ENCODE data around the gene OST4. TPM values are rescaled to one million over a fixed set of nuclear protein-coding genes. Genes with fewer than 3 reads are reported as not detected.

Gene OST4
- total RNA-seq, 1 donor from 2014 or later, result 248 TPM

DNA sequence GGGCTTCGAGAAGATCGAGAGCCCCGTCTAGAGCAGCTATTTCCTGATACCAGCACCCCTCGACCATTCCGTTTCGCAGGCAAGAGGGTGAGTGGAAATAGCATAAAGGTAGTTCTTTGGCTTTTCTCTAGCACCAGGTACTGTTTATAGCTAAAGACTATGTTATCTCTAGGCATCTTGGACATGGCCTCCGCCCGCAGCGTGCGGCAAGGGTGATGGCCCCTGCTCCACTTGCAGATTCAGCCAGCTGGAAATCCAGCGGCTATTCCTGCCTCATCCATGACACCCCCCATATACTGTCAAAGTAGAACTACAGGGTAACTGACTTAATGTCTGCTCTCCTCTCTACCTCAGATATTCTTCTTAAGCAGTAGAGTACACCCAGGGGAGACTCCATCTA lies 16.7 kb downstream of the OST4 start:
- Histone ChIP-seq H3K4me3 (no peak overlapping the region), H3K27ac (no peak overlapping the region), H3K27me3 (no peaks in the 10 kb centered on the region), H3K36me3 (peaks cover 50% of the 10 kb centered on the region), H3K9me3 (no peaks in the 10 kb centered on the region), H3K4me1 (peaks cover 6% of the 10 kb centered on the region)
- TF ChIP-seq, protein P1, sequence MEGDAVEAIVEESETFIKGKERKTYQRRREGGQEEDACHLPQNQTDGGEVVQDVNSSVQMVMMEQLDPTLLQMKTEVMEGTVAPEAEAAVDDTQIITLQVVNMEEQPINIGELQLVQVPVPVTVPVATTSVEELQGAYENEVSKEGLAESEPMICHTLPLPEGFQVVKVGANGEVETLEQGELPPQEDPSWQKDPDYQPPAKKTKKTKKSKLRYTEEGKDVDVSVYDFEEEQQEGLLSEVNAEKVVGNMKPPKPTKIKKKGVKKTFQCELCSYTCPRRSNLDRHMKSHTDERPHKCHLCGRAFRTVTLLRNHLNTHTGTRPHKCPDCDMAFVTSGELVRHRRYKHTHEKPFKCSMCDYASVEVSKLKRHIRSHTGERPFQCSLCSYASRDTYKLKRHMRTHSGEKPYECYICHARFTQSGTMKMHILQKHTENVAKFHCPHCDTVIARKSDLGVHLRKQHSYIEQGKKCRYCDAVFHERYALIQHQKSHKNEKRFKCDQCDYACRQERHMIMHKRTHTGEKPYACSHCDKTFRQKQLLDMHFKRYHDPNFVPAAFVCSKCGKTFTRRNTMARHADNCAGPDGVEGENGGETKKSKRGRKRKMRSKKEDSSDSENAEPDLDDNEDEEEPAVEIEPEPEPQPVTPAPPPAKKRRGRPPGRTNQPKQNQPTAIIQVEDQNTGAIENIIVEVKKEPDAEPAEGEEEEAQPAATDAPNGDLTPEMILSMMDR (IDR thresholded peaks at IDR 0.05), result no peak
- DNase-seq, result no peak
- no peak for ATAC-seq
- intact Hi-C loops (cut with DNase I), result no loop called here

DNA sequence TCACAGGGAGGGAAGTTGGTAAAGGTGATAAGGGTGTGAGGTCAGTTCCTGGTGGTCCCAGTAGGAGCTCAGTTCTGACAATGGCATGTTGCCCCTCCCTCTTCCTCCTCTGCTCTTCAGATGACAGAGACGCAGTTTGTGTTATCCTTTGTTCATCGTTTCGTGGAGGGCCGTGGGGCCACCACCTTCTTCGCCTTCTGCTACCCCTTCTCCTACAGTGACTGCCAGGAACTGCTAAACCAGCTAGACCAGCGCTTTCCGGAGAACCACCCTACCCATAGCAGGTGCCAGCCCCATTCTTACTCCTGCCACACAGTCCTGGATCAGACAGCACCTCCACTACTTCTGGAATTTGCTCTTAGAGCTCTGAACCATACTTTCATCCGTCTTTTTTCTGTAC lies 17.7 kb downstream of the OST4 start:
- Histone ChIP-seq H3K27me3 (no peaks in the 10 kb centered on the region), H3K9me3 (no peaks in the 10 kb centered on the region), H3K27ac (no peak overlapping the region), H3K4me3 (no peak overlapping the region), H3K36me3 (peaks cover 44% of the 10 kb centered on the region), H3K4me1 (peaks cover 13% of the 10 kb centered on the region)
- TF ChIP-seq, protein P1 (IDR thresholded peaks at IDR 0.05), result no peak
- DNase-seq, result no peak
- intact Hi-C loops (cut with DNase I), result no loop called here
- ATAC-seq, result no peak

DNA sequence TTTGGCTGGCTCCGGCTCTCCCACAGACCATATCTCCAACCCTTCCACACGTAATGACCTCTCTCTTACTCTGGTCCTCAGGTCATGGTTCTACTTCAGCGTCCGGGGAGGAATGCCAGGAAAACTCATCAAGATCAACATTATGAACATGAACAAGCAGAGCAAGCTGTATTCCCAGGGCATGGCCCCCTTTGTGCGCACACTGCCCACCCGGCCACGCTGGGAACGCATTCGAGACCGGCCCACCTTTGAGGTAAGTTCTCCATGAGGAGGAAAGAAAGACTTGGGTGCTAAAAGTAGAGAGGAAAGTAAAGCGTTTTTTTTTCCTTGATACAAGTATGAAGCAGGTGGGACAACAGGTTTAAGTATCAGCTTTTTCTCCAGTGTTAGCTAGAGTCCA lies 18.1 kb downstream of the OST4 start:
- TF ChIP-seq, protein P1 (IDR thresholded peaks at IDR 0.05), result no peak
- no peaks in the 10 kb centered on the region for H3K27me3 ChIP-seq
- H3K4me1 ChIP-seq, result peaks cover 13% of the 10 kb centered on the region
- ATAC-seq, result no peak
- peaks cover 41% of the 10 kb centered on the region for H3K36me3 ChIP-seq
- no peak overlapping the region for H3K27ac ChIP-seq
- intact Hi-C loops (cut with DNase I), result no loop called here
- no peak for DNase-seq
- no peak overlapping the region for H3K4me3 ChIP-seq
- H3K9me3 ChIP-seq, result no peaks in the 10 kb centered on the region

DNA sequence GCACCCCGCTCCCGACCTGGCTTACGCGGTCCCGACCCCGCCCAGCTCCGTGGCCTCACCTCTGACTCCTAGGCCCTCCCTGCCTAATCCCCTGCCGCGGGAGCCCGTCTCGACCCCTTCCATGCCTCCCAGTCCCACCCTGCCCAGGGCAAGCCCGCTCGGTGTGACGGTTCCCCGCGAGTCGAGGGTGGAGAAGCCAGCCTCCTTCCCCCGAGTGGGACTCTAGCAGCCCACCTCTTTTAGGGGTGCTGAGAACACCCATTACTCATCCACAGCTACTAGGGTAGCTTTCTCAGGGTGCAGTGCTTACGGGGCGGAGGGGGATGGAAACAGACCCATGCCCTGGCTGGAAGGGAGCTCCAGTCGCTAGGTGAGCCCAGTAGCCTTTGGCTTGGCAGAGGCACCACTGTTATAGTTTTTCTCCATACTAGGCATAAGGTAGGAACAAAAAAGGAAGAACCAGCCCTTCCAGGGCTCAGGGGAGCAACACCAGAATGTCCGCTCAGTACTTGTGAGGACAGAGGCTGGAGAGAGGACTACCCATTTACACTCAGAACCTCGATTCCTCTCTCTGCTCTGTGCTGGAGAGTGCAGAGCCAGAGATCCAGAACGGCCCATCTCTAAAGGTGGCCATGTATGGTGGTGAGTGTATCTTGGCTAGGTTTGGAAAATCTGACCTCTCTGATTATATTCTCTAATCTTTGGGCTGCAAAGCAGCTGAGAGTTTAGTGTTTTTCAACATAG lies 19.4 kb downstream of the OST4 start:
- Histone ChIP-seq H3K27me3 (no peaks in the 10 kb centered on the region), H3K27ac (peak overlapping the region; percentile 78)
- TF ChIP-seq, protein P1 (IDR thresholded peaks at IDR 0.05), result no peak

DNA sequence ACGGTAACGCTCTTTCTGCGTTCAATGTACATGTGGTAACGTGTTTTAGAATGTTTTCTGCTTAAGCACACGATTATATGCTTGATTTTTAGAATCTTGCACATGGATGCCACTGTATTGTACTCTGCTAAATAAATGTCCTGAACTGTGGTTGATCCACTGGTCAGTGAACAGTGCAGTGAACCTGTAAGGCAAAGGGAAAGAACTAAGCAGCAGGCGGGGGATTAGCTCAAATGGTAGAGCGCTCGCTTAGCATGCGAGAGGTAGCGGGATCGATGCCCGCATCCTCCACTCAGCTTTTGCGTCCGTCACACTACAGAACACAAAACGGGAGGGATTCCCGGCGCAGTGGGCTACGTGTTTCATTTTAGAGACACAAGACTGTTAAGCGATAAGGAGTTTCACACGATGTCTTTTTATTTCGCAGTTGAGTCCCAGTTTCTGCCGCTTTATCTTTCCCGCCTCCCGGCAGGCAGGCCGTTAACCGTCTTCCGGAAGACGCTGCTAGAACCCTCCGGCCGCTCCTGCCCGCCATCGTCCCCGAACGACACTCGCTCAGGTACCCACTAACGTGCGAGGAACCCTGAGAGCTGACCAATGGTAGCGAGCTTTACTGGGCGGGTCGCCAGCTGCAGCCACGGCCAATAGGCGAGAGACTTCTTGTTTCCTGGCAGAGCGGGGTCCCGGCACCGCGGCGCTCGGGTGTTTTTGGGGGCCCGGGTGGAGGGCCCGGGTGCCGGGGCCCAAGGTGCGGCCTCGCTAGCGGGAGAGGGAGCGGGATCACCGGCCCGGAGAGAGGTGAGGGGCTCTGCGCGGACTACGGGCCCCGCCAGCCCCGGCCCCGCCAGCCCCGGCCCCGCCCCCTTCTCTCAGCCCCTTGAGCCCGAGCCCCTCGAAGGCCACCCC lies 20.2 kb downstream of the OST4 start, which contains the start of gene AGBL5:
AGBL5 (plus strand) TSS at position 673 of the 906 bp plus-strand sequence. CDS start 1,291 bp downstream, outside the sequence.
- Histone ChIP-seq H3K27me3 (no peaks in the 10 kb centered on the region), H3K9me3 (no peaks in the 10 kb centered on the region), H3K4me1 (peaks cover 13% of the 10 kb centered on the region), H3K36me3 (peaks cover 31% of the 10 kb centered on the region), H3K4me3 (peak within 1 kb of the TSS; percentile 85), H3K27ac (peak within 1 kb of the TSS; percentile 78)
- intact Hi-C loops (cut with DNase I), result no loop called here
- peak; percentile 89 for ATAC-seq
- TF ChIP-seq, protein P1 (IDR thresholded peaks at IDR 0.05), result no peak
- peak; percentile 97 for DNase-seq

More for the DNA sequence above, 19.4 kb downstream of the OST4 start:
- intact Hi-C loops (cut with DNase I), result no loop called here
- Histone ChIP-seq H3K36me3 (peaks cover 37% of the 10 kb centered on the region), H3K4me1 (peaks cover 13% of the 10 kb centered on the region), H3K4me3 (peak overlapping the region; percentile 85), H3K9me3 (no peaks in the 10 kb centered on the region)
- DNase-seq (peak; percentile 82), ATAC-seq (no peak)

Measured in upper lobe of right lung (tissue), 1 donor.